GM23338 (cell line): ENCODE measurements around the gene LRP1B. TPM values are rescaled to one million over a fixed set of nuclear protein-coding genes. Genes with fewer than 3 reads are reported as not detected.

Source experiments
- ATAC-seq: fragments of 200-7000 bp; cut with Tn5 transposase; 3 replicates; pipeline ENCODE4 v1.9.1; 2020
- DNase-seq: peaks from one replicate; pipeline ENCODE4 v3.0.0-alpha.2; 2015; ENCODE audit warnings: low spot score
- H2AFZ ChIP-seq: fragments of 200-600 bp; sonication (generic); 2 replicates; pipeline ENCODE4 v1.8.0; 2016; ENCODE audit warnings: antibody characterized with exemption, mild to moderate bottlenecking, moderate library complexity
- H3F3A ChIP-seq: fragments of 200-600 bp; sonication (generic); replicated peaks from 2 replicates; pipeline ENCODE4 v1.8.0; 2017; ENCODE audit warnings: antibody characterized with exemption, mixed run types, low read depth
- H3K27ac ChIP-seq: fragments of 200-600 bp; sonication (generic); 2 replicates; pipeline ENCODE4 v1.6.1; 2016; ENCODE audit warnings: low read depth
- H3K27me3 ChIP-seq: fragments of 200-600 bp; sonication (generic); 2 replicates; pipeline ENCODE4 v1.8.0; 2016; ENCODE audit warnings: mild to moderate bottlenecking, mixed run types, moderate library complexity; ENCODE audit not compliant: insufficient read depth
- H3K36me3 ChIP-seq: fragments of 200-600 bp; sonication (generic); 2 replicates; pipeline ENCODE4 v1.8.0; 2016; ENCODE audit warnings: mild to moderate bottlenecking; ENCODE audit not compliant: insufficient read depth
- H3K4me1 ChIP-seq: fragments of 200-600 bp; sonication (generic); 2 replicates; pipeline ENCODE4 v1.8.0; 2016; ENCODE audit warnings: mild to moderate bottlenecking, moderate library complexity; ENCODE audit not compliant: insufficient read depth
- H3K4me2 ChIP-seq: fragments of 200-600 bp; sonication (generic); 2 replicates; pipeline ENCODE4 v1.7.1; 2017; ENCODE audit warnings: mixed run types
- H3K4me3 ChIP-seq: fragments of 200-600 bp; sonication (generic); 2 replicates; pipeline ENCODE4 v1.6.1; 2016; ENCODE audit warnings: mixed run types
- H3K79me2 ChIP-seq: fragments of 200-600 bp; sonication (generic); replicated peaks from 2 replicates; pipeline ENCODE4 v1.8.0; 2017; ENCODE audit warnings: mild to moderate bottlenecking; ENCODE audit not compliant: insufficient read depth
- H3K9me2 ChIP-seq: fragments of 200-600 bp; sonication (generic); 2 replicates; pipeline ENCODE4 v1.8.0; 2017; ENCODE audit not compliant: insufficient read depth
- H4K20me1 ChIP-seq: fragments of 200-600 bp; sonication (generic); replicated peaks from 2 replicates; pipeline ENCODE4 v1.8.0; 2017; ENCODE audit warnings: mild to moderate bottlenecking; ENCODE audit not compliant: insufficient read depth
- H3K27ac Mint-ChIP-seq: 2 replicates; pipeline ENCODE4 v1.8.0; 2020; ENCODE audit warnings: inconsistent platforms, mild to moderate bottlenecking, moderate library complexity, mixed read lengths
- H3K27me3 Mint-ChIP-seq: 3 replicates; pipeline ENCODE4 v1.8.0; 2022; ENCODE audit warnings: low read depth, mild to moderate bottlenecking, moderate library complexity, mixed read lengths, inconsistent platforms; ENCODE audit not compliant: insufficient read depth, poor library complexity
- H3K36me3 Mint-ChIP-seq: 3 replicates; pipeline ENCODE4 v1.8.0; 2021; ENCODE audit warnings: low read depth, mild to moderate bottlenecking, inconsistent platforms, moderate library complexity, mixed read lengths
- H3K4me1 Mint-ChIP-seq: 3 replicates; pipeline ENCODE4 v1.8.0; 2020; ENCODE audit warnings: mild to moderate bottlenecking, inconsistent platforms, mixed read lengths
- H3K4me3 Mint-ChIP-seq: 3 replicates; pipeline ENCODE4 v1.8.0; 2021; ENCODE audit warnings: moderate library complexity, mild to moderate bottlenecking, inconsistent platforms, mixed read lengths
- H3K9me3 Mint-ChIP-seq: 3 replicates; pipeline ENCODE4 v1.8.0; 2020; ENCODE audit warnings: moderate library complexity, mild to moderate bottlenecking, inconsistent platforms, mixed read lengths
- CREB1 ChIP-seq: fragments of 250-450 bp; sonication (Bioruptor Pico); IDR thresholded peaks from 2 replicates; pipeline ENCODE4 v1.5.0; 2020; ENCODE audit warnings: low read depth, mild to moderate bottlenecking, moderate library complexity
- EZH2phosphoT487 ChIP-seq: fragments of 200-600 bp; sonication (generic); IDR thresholded peaks from one replicate; pipeline ENCODE4 v1.8.1; 2018; ENCODE audit warnings: antibody characterized with exemption; ENCODE audit not compliant: unreplicated experiment
- NANOG ChIP-seq: IDR thresholded peaks from 2 replicates; pipeline ENCODE4 v1.6.1; 2016; ENCODE audit warnings: antibody characterized with exemption, borderline replicate concordance
- POLR2AphosphoS5 ChIP-seq: IDR thresholded peaks from 2 replicates; pipeline ENCODE4 v1.6.1; 2016; ENCODE audit warnings: antibody characterized with exemption, low read depth
- STAT1 ChIP-seq: IDR thresholded peaks from one replicate; pipeline ENCODE4 v1.6.1; 2016; ENCODE audit warnings: antibody characterized with exemption; ENCODE audit not compliant: unreplicated experiment
- ZNF114 ChIP-seq: fragments of 250-450 bp; sonication (Bioruptor Pico); IDR thresholded peaks from 2 replicates; pipeline ENCODE4 v1.5.0; 2020; ENCODE audit warnings: mild to moderate bottlenecking, moderate library complexity
- ZNF331 ChIP-seq: fragments of 250-450 bp; sonication (Bioruptor Pico); IDR thresholded peaks from 2 replicates; pipeline ENCODE4 v1.5.0; 2020; ENCODE audit warnings: low read depth, mild to moderate bottlenecking, moderate library complexity
- polyA plus RNA-seq: library from polyadenylated mRNA; unstranded; fragments of >200 nt; fragmentation: Nextera tagmentation; extraction: Ambion mirVana; gene quantifications from 2 replicates; pipeline ENCODE4 v1.2.1, GENCODE V29; 2016
- total RNA-seq: library from RNA; depleted of rRNA; stranded (reverse); fragments of >200 nt; shearing (Covaris generic); gene quantifications from 2 replicates; pipeline ENCODE4 v1.2.3, GENCODE V29; 2014
- TF ChIP-seq, protein P1 (sequence below): IDR thresholded peaks from one replicate; pipeline ENCODE4 v1.6.1; 2018; ENCODE audit warnings: antibody characterized with exemption; ENCODE audit not compliant: unreplicated experiment
- TF ChIP-seq, protein P2 (sequence below): fragments of 250-450 bp; sonication (Bioruptor Pico); IDR thresholded peaks from 2 replicates; pipeline ENCODE4 v1.5.0; 2020; ENCODE audit warnings: mild to moderate bottlenecking, moderate library complexity
- TF ChIP-seq, protein P3 (sequence below): IDR thresholded peaks from 2 replicates; pipeline ENCODE4 v1.6.1; 2016; ENCODE audit warnings: antibody characterized with exemption

The LRP1B gene
- total and polyA plus RNA-seq, 2 experiments from 2014 or later, result 0.15 to 0.97 TPM

DNA sequence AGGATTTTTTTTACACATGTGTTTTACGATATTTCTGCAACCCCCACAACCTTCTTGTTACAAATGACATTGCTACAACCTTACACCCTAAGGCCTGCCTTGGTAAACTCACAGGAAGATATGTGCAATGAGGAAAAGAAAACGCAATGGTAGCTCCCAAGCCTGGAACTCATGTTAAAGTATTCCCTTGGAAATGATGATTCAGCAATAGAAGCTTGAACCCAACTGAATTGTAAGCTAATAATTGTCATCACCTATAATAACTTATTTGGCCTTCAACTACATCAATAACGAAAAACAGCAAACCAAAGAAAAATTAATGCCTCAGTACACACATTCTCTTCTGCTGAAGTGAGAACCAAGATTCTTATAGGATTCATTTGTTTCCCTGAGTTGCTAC is 491.0 kb downstream of the LRP1B start:
- TF ChIP-seq, protein P1, sequence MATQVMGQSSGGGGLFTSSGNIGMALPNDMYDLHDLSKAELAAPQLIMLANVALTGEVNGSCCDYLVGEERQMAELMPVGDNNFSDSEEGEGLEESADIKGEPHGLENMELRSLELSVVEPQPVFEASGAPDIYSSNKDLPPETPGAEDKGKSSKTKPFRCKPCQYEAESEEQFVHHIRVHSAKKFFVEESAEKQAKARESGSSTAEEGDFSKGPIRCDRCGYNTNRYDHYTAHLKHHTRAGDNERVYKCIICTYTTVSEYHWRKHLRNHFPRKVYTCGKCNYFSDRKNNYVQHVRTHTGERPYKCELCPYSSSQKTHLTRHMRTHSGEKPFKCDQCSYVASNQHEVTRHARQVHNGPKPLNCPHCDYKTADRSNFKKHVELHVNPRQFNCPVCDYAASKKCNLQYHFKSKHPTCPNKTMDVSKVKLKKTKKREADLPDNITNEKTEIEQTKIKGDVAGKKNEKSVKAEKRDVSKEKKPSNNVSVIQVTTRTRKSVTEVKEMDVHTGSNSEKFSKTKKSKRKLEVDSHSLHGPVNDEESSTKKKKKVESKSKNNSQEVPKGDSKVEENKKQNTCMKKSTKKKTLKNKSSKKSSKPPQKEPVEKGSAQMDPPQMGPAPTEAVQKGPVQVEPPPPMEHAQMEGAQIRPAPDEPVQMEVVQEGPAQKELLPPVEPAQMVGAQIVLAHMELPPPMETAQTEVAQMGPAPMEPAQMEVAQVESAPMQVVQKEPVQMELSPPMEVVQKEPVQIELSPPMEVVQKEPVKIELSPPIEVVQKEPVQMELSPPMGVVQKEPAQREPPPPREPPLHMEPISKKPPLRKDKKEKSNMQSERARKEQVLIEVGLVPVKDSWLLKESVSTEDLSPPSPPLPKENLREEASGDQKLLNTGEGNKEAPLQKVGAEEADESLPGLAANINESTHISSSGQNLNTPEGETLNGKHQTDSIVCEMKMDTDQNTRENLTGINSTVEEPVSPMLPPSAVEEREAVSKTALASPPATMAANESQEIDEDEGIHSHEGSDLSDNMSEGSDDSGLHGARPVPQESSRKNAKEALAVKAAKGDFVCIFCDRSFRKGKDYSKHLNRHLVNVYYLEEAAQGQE, result no peak
- TF ChIP-seq NANOG, result no peak
- no peak for TF ChIP-seq POLR2AphosphoS5
- TF ChIP-seq ZNF114 (CRISPR knock-in tag), result no peak
- no peak for TF ChIP-seq STAT1
- no peak for TF ChIP-seq CREB1 (CRISPR knock-in tag)
- no peak for TF ChIP-seq EZH2phosphoT487
- no peak for TF ChIP-seq ZNF331
- TF ChIP-seq, protein P2, sequence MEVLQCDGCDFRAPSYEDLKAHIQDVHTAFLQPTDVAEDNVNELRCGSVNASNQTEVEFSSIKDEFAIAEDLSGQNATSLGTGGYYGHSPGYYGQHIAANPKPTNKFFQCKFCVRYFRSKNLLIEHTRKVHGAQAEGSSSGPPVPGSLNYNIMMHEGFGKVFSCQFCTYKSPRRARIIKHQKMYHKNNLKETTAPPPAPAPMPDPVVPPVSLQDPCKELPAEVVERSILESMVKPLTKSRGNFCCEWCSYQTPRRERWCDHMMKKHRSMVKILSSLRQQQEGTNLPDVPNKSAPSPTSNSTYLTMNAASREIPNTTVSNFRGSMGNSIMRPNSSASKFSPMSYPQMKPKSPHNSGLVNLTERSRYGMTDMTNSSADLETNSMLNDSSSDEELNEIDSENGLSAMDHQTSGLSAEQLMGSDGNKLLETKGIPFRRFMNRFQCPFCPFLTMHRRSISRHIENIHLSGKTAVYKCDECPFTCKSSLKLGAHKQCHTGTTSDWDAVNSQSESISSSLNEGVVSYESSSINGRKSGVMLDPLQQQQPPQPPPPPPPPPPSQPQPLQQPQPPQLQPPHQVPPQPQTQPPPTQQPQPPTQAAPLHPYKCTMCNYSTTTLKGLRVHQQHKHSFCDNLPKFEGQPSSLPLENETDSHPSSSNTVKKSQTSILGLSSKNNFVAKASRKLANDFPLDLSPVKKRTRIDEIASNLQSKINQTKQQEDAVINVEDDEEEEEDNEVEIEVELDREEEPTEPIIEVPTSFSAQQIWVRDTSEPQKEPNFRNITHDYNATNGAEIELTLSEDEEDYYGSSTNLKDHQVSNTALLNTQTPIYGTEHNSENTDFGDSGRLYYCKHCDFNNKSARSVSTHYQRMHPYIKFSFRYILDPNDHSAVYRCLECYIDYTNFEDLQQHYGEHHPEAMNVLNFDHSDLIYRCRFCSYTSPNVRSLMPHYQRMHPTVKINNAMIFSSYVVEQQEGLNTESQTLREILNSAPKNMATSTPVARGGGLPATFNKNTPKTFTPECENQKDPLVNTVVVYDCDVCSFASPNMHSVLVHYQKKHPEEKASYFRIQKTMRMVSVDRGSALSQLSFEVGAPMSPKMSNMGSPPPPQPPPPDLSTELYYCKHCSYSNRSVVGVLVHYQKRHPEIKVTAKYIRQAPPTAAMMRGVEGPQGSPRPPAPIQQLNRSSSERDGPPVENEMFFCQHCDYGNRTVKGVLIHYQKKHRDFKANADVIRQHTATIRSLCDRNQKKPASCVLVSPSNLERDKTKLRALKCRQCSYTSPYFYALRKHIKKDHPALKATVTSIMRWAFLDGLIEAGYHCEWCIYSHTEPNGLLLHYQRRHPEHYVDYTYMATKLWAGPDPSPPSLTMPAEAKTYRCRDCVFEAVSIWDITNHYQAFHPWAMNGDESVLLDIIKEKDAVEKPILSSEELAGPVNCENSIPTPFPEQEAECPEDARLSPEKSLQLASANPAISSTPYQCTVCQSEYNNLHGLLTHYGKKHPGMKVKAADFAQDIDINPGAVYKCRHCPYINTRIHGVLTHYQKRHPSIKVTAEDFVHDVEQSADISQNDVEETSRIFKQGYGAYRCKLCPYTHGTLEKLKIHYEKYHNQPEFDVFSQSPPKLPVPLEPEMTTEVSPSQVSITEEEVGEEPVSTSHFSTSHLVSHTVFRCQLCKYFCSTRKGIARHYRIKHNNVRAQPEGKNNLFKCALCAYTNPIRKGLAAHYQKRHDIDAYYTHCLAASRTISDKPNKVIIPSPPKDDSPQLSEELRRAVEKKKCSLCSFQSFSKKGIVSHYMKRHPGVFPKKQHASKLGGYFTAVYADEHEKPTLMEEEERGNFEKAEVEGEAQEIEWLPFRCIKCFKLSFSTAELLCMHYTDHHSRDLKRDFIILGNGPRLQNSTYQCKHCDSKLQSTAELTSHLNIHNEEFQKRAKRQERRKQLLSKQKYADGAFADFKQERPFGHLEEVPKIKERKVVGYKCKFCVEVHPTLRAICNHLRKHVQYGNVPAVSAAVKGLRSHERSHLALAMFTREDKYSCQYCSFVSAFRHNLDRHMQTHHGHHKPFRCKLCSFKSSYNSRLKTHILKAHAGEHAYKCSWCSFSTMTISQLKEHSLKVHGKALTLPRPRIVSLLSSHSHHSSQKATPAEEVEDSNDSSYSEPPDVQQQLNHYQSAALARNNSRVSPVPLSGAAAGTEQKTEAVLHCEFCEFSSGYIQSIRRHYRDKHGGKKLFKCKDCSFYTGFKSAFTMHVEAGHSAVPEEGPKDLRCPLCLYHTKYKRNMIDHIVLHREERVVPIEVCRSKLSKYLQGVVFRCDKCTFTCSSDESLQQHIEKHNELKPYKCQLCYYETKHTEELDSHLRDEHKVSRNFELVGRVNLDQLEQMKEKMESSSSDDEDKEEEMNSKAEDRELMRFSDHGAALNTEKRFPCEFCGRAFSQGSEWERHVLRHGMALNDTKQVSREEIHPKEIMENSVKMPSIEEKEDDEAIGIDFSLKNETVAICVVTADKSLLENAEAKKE (CRISPR knock-in tag), result no peak
- TF ChIP-seq, protein P3, sequence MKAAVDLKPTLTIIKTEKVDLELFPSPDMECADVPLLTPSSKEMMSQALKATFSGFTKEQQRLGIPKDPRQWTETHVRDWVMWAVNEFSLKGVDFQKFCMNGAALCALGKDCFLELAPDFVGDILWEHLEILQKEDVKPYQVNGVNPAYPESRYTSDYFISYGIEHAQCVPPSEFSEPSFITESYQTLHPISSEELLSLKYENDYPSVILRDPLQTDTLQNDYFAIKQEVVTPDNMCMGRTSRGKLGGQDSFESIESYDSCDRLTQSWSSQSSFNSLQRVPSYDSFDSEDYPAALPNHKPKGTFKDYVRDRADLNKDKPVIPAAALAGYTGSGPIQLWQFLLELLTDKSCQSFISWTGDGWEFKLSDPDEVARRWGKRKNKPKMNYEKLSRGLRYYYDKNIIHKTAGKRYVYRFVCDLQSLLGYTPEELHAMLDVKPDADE, result no peak
- H3K27me3 Mint-ChIP-seq, result no peaks in the 10 kb centered on the region
- H3K27ac Mint-ChIP-seq, result no peak overlapping the region
- H3K36me3 Mint-ChIP-seq, result no peaks in the 10 kb centered on the region
- no peaks in the 10 kb centered on the region; the same call in 2 of the 3 replicates for H3K9me3 Mint-ChIP-seq
- H3K4me1 Mint-ChIP-seq, result no peaks in the 10 kb centered on the region
- DNase-seq, result no peak
- H3K4me3 ChIP-seq, result no peak overlapping the region
- H3K27me3 ChIP-seq, result no peaks in the 10 kb centered on the region
- ATAC-seq, result no peak
- no peaks in the 10 kb centered on the region for H3F3A ChIP-seq
- no peaks in the 10 kb centered on the region for H3K9me2 ChIP-seq
- H3K4me2 ChIP-seq, result no peak overlapping the region
- H3K4me1 ChIP-seq, result no peaks in the 10 kb centered on the region
- no peak overlapping the region for H3K4me3 Mint-ChIP-seq
- H4K20me1 ChIP-seq, result no peaks in the 10 kb centered on the region
- no peaks in the 10 kb centered on the region for H3K36me3 ChIP-seq
- no peak overlapping the region for H3K27ac ChIP-seq
- H3K79me2 ChIP-seq, result no peaks in the 10 kb centered on the region
- H2AFZ ChIP-seq, result no peak overlapping the region
